Measurements from ENCODE around the gene HNRNPA0.

Gene HNRNPA0

GRCh38 chr5:137734331-137734730 lies 19.8 kb downstream of the HNRNPA0 start:
- no peak overlapping the region for H3K4me3 ChIP-seq (ENCODE audit: low read depth, low read length)
- no peak for TF ChIP-seq CTCF (IDR thresholded peaks at IDR 0.05; ENCODE audit: low read depth, low read length)

DNA sequence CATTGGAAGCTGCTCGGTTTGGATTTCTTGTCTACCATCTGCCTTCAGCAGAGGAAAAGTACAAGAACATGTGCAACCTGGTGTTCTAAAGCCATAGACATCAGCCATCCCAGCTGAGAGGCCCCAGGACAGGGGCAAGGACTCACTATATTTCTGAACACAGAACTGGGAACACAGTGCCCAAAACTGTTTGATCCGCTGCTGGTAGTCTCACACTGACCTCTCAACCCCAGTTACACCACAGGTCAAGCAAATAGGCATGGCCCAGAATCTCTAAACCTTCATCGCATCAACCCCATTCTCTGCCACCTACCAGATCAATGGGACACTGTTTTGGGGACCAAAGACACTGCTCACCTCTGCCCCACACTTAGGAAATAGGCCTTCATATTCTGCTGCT lies 20.2 kb downstream of the HNRNPA0 start:
- no peak overlapping the region for H3K4me3 ChIP-seq (ENCODE audit: low read depth, low read length)
- no peak for TF ChIP-seq CTCF (IDR thresholded peaks at IDR 0.05; ENCODE audit: low read depth, low read length)

DNA sequence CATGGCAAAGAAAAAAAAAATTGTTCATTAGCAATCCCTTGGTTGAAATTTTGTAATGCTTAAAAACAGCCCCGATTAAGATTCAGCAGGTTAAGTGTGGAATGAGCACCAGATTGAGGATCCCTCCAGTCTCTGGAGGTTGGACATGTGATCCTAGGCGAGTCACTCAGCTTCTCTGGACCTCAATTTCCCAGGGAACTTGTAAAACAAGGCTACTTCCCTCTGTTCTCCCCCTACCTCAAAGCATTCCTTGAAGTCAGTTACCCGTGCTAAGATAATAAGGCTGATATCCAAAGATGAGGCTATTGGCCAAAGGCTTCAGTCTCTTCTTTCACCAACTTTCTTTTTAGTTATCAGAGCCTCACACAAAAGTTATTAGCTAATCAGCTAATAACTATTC lies 21.2 kb downstream of the HNRNPA0 start:
- no peak for TF ChIP-seq CTCF (IDR thresholded peaks at IDR 0.05; ENCODE audit: low read depth, low read length)
- no peak overlapping the region for H3K4me3 ChIP-seq (ENCODE audit: low read depth, low read length)

DNA sequence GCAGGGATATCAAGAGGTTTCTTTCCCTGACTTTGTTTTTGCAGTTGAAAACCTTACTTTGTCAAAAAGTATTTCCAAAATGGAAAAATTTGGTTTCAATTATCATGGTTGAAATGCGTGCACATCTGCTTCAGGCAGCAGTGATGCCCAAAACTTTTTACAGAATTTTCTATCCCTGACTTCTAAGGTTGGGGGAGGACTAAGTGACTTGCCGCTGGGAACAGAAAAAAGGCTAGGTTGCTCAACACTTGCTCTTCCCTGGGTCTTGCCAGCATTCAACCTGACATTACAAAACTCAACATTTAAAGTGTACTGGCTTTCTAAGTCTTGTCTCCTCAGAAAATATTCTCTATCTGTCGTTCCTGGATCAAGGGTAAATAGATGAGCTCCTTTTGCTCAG lies 23.0 kb downstream of the HNRNPA0 start:
- no peak for TF ChIP-seq CTCF (IDR thresholded peaks at IDR 0.05; ENCODE audit: low read depth, low read length)

GRCh38 chr5:137730336-137730735 lies 23.8 kb downstream of the HNRNPA0 start:
- no peak for TF ChIP-seq CTCF (IDR thresholded peaks at IDR 0.05; ENCODE audit: low read depth, low read length)
- H3K4me3 ChIP-seq (ENCODE audit: low read depth, low read length) = no peak overlapping the region

More for the DNA sequence above, 23.0 kb downstream of the HNRNPA0 start:
- H3K4me3 ChIP-seq (ENCODE audit: low read depth, low read length) = no peak overlapping the region

GRCh38 chr5:137728048-137728447 lies 26.1 kb downstream of the HNRNPA0 start:
- H3K4me3 ChIP-seq (ENCODE audit: low read depth, low read length) = no peak overlapping the region

DNA sequence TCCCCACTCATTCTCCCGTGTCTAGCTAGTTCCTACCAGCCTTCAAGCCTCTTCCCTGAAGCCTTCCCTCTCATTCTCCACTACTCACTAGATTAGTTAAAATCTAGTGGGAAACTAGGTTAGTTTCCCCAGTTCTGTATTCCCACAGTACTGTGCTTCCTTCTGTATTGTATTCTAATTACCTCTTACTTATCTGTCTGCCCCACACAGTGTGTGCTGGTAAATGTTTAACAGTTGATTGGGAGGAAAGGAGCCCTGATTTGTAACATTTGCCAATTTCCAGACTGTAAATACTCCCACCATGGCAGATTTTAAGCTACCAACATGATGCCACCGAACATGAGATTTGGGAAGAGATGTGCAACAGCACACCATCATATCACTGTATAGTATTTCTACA lies 26.5 kb downstream of the HNRNPA0 start:
- no peak for TF ChIP-seq CTCF (IDR thresholded peaks at IDR 0.05; ENCODE audit: low read depth, low read length)

More at GRCh38 chr5:137728048-137728447, 26.1 kb downstream of the HNRNPA0 start:
- 0 out of 2 replicates have a peak, but pooled peaks have one; percentile 4 for TF ChIP-seq CTCF (IDR thresholded peaks at IDR 0.05; ENCODE audit: low read depth, low read length)

More for the DNA sequence above, 26.5 kb downstream of the HNRNPA0 start:
- no peak overlapping the region for H3K4me3 ChIP-seq (ENCODE audit: low read depth, low read length)
